Prostate gland (tissue), 2 donors: Measurements from ENCODE around the gene FNBP1L. TPM values are rescaled to one million over a fixed set of nuclear protein-coding genes. Genes with fewer than 3 reads are reported as not detected.

Experiments used
- DNase-seq: peaks from one replicate; pipeline ENCODE4 v3.0.0-alpha.2; 2019; ENCODE audit warnings: low spot score
- H3K27ac ChIP-seq, 2 donors: fragments of 200-600 bp; sonication (generic); 2 replicates each; pipeline ENCODE4 v1.5.1; 2017 to 2019
- H3K27me3 ChIP-seq: fragments of 200-600 bp; sonication (generic); replicated peaks from 2 replicates; pipeline ENCODE4 v1.5.1; 2019; ENCODE audit not compliant: insufficient read depth
- H3K36me3 ChIP-seq, 2 donors: fragments of 200-600 bp; sonication (generic); 1 replicate in 1 of 2; 2 replicates in 1 of 2; pipeline versions ENCODE4 v1.5.1 to v1.8.1; 2017 to 2019
- H3K4me1 ChIP-seq: fragments of 200-600 bp; sonication (generic); replicated peaks from 2 replicates; pipeline ENCODE4 v1.5.1; 2019
- H3K4me3 ChIP-seq, 2 donors: fragments of 200-600 bp; sonication (generic); 2 replicates each; pipeline ENCODE4 v1.5.1; 2017 to 2019
- H3K9me3 ChIP-seq: fragments of 200-600 bp; sonication (generic); 2 replicates; pipeline ENCODE4 v1.5.1; 2017
- CTCF ChIP-seq, 4 experiments: fragments of 200-600 bp in 2 of 4; fragments of 450-650 bp in 2 of 4; sonication (generic) in 2 of 4; IDR thresholded peaks; 1 replicate in 3 of 4; 2 replicates in 1 of 4; pipeline ENCODE4 v1.5.1; 2016 to 2019; ENCODE audit warnings: antibody characterized with exemption in 4 of 4, mild to moderate bottlenecking in 2 of 4, moderate library complexity in 2 of 4
- POLR2A ChIP-seq: fragments of 450-650 bp; IDR thresholded peaks from one replicate; pipeline ENCODE4 v1.6.1; 2016; ENCODE audit warnings: antibody characterized with exemption, mild to moderate bottlenecking
- POLR2AphosphoS5 ChIP-seq: sonication (generic); formaldehyde crosslinking; IDR thresholded peaks from one replicate; pipeline ENCODE4 v1.6.1; 2017; ENCODE audit warnings: antibody characterized with exemption
- WGBS: methylation state at CpG from one replicate; pipeline ENCODE4 v1.1.5; 2018; 5-methylcytosine and 5-hydroxymethylcytosine counted together
- intact Hi-C: fragments of 100-400 bp; cut with DNase I; formaldehyde crosslinking; loops from one replicate; pipeline ENCODE4 v1.14.2; 2022
- total RNA-seq, 2 donors: library from RNA; depleted of rRNA; stranded (reverse); fragments of >200 nt; gene quantifications; one replicate each; pipeline ENCODE4 v1.1.0, GENCODE V29; 2016

The FNBP1L gene
- total RNA-seq, 2 donors from 2014 or later = 41.1 to 49.7 TPM

GRCh38 chr1:93577536-93578432, 129.9 kb downstream of the FNBP1L start:
- 66% methylated on average over 17 of the region's 18 CpGs for WGBS

GRCh38 chr1:93578433-93578830, 130.5 kb downstream of the FNBP1L start:
- Histone ChIP-seq H3K4me3 (no peak overlapping the region), H3K27ac (no peak overlapping the region), H3K27me3 (no peaks in the 10 kb centered on the region), H3K9me3 (no peaks in the 10 kb centered on the region), H3K36me3 (no peaks in the 10 kb centered on the region), H3K4me1 (no peaks in the 10 kb centered on the region)
- DNase-seq = no peak
- TF ChIP-seq CTCF (IDR thresholded peaks at IDR 0.05) (no peak), POLR2A (no peak), POLR2AphosphoS5 (no peak)
- WGBS = 94% methylated on average over 6 of the region's 6 CpGs
- intact Hi-C loops = no loop called here

More at GRCh38 chr1:93577536-93578432, 129.9 kb downstream of the FNBP1L start:
- Histone ChIP-seq H3K9me3 (no peaks in the 10 kb centered on the region), H3K36me3 (no peaks in the 10 kb centered on the region), H3K27me3 (no peaks in the 10 kb centered on the region), H3K4me3 (no peak overlapping the region), H3K4me1 (no peaks in the 10 kb centered on the region), H3K27ac (no peak overlapping the region)
- intact Hi-C loops = no loop called here
- no peak for DNase-seq
- TF ChIP-seq POLR2A = no peak
- TF ChIP-seq CTCF (IDR thresholded peaks at IDR 0.05) = no peak
- TF ChIP-seq POLR2AphosphoS5 = no peak

GRCh38 chr1:93578911-93579825, 131.2 kb downstream of the FNBP1L start:
- no peak overlapping the region for H3K4me3 ChIP-seq
- DNase-seq = no peak
- no peaks in the 10 kb centered on the region for H3K36me3 ChIP-seq
- peak overlapping the region; percentile 4 to 46 for H3K27ac ChIP-seq
- H3K9me3 ChIP-seq = no peaks in the 10 kb centered on the region
- WGBS = 83% methylated on average over 11 of the region's 11 CpGs
- intact Hi-C loops = no loop called here
- peaks cover 6% of the 10 kb centered on the region for H3K4me1 ChIP-seq
- TF ChIP-seq CTCF (IDR thresholded peaks at IDR 0.05) = no peak
- TF ChIP-seq POLR2A = no peak
- TF ChIP-seq POLR2AphosphoS5 = no peak
- H3K27me3 ChIP-seq = no peaks in the 10 kb centered on the region

- Histone ChIP-seq H3K27ac (peak overlapping the region; percentile 4 to 46), H3K4me1 (peaks cover 6% of the 10 kb centered on the region), H3K36me3 (no peaks in the 10 kb centered on the region), H3K27me3 (no peaks in the 10 kb centered on the region), H3K9me3 (no peaks in the 10 kb centered on the region), H3K4me3 (no peak overlapping the region)
- 41% methylated on average over 5 of the region's 5 CpGs for WGBS
- DNase-seq = peak; percentile 47
- intact Hi-C loops = no loop called here
- TF ChIP-seq POLR2AphosphoS5 = peak; percentile 33
- no peak for TF ChIP-seq CTCF (IDR thresholded peaks at IDR 0.05)
- TF ChIP-seq POLR2A = no peak
Measured at GRCh38 chr1:93579891-93580290, 132.0 kb downstream of the FNBP1L start.
